ENCODE data around the gene CCDC188. TPM values are rescaled to one million over a fixed set of nuclear protein-coding genes. Genes with fewer than 3 reads are reported as not detected.

CCDC188 gene
- total and polyA plus RNA-seq, 2 of the 13 experiments (the other 11 are each of a cell fraction or from before 2014, with no cell fraction given), result not detected

DNA sequence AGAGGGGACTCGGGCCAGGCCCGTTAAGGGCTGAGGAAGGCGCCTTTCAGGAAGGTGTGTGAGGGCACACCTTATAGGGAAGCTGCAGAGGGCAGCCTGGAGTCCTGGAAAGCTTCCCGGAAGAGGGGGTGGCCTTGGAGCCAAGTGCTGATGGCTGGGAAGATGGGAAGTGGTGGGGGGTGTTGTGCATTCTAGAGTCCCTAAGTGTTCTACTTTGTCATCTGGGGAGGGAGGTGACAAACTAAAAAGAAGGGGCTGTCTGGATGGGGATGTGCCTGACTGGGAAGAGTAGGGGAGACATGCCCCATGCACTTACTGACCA is 12.5 kb downstream of the CCDC188 start (continued):
- TF ChIP-seq, protein P1, sequence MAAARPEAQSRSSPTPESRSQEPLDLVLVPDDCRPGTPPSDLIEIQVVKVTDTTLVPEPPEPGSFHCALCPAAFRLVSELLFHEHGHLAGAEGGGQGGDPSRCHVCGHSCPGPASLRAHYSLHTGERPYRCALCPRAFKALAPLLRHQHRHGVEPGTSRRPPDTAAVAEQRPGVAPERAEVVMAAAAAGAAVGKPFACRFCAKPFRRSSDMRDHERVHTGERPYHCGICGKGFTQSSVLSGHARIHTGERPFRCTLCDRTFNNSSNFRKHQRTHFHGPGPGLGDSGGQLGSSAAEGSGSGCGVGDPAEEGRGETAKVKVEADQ (CRISPR knock-in tag; IDR thresholded peaks at IDR 0.05; ENCODE audit: borderline replicate concordance), result no peak
- TF ChIP-seq NFE2 (CRISPR knock-in tag; IDR thresholded peaks at IDR 0.05), result no peak
- no peak for TF ChIP-seq ELF1 (CRISPR knock-in tag; IDR thresholded peaks at IDR 0.05)

DNA sequence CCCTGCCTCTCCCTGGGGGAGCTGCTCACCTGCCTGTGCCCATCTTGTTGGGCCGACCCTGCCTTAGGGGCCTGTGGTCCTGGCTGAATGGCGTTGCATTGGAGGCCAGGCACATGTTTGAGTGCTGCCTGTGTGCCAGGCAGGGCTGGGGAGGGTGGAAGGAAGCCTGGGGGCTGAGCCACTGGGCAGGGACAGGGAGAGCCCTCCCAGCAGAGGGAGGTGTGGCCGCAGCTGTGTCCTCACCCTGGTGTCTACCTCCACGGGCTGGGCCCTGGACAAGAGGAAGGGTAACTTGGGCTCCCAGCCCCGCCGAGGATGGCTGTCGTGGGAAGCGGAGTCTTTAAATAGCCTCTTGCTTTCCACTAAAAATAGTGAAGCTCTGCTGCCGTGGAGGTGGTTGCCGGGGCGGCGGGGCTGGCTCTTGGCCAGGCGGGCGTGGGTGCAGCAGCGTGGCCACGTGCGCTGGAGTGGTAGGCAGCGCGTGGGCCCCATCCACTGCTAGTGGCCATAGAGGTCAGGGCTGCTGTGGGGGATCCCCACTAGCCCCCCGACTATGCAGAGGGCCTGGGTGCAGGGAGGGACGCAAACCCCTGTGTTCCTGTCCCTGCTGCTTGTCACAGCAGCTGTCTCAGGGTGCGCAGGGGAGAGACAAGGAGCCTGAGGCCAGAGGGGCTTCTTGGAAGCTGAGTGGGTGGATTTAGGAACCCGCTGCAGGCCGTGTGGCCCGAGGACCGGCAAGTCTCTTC is 13.0 kb downstream of the CCDC188 start:
- CTCF ChIA-PET (ENCODE audit: low intra/inter-chr PET ratio, low total read pairs), result no interaction called here
- Histone ChIP-seq H3K4me1 (ENCODE audit: insufficient read depth, low read length) (peaks cover 6% of the 10 kb centered on the region; the same call in 1 of the 2 replicates), H2AFZ (ENCODE audit: low read length) (no peak overlapping the region), H3K79me2 (ENCODE audit: insufficient read depth, low read length) (peaks cover 12% of the 10 kb centered on the region), H3K27me3 (ENCODE audit: control insufficient read depth in 1 of 2, insufficient read depth in 2 of 2, low read length in 2 of 2) (no peaks in the 10 kb centered on the region), H3K9ac (ENCODE audit: insufficient read depth, low read depth, low read length) (no peak overlapping the region), H3K27ac (ENCODE audit: extremely low read length, insufficient read depth, low read length) (no peak overlapping the region), H3K36me3 (replicated peaks in 1 of 2; ENCODE audit: control insufficient read depth in 1 of 2, insufficient read depth in 2 of 2, low read length in 2 of 2) (peaks cover 1 to 5% of the 10 kb centered on the region in 2 experiments; a peak in 2 of 5 replicates), H3K4me3 (replicated peaks in 1 of 3; ENCODE audit: insufficient read depth in 1 of 3, low read depth in 2 of 3, low read length in 3 of 3) (no peak overlapping the region), H4K20me1 (ENCODE audit: insufficient read depth, low read length) (0 out of 2 replicates have a peak, but pooled peaks cover 6% of the 10 kb centered on the region), H3K9me3 (ENCODE audit: low read length) (no peaks in the 10 kb centered on the region), H3K4me2 (ENCODE audit: low read depth, low read length) (no peak overlapping the region)
- in situ Hi-C loops (cut with HindIII; ENCODE audit: extremely low pct_ligation_motif_present, low pct_unique_long_range_greater_than_20kb), result no loop called here
- BruUV-seq (replicated peaks), result no TSS peak
- FAIRE-seq (no peak), DNase-seq (ENCODE audit: low spot score) (no peak), ATAC-seq (no peak)
- 95% methylated on average over 23 of the region's 26 CpGs for WGBS (ENCODE audit: low lambda C conversion rate)
- intact Hi-C loops (cut with micrococcal nuclease; ENCODE audit: unreplicated experiment), result no loop called here
- TF ChIP-seq HMGA1 (CRISPR knock-in tag; conservative IDR thresholded peaks at IDR 0.05), result no peak
- no peak for TF ChIP-seq KDM4B (CRISPR knock-in tag; IDR thresholded peaks at IDR 0.05)
- TF ChIP-seq NFYC (CRISPR knock-in tag; IDR thresholded peaks at IDR 0.05), result no peak
- no peak for TF ChIP-seq ZNF333 (CRISPR knock-in tag; IDR thresholded peaks at IDR 0.05; ENCODE audit: borderline replicate concordance)
- no peak for TF ChIP-seq ZFAT (CRISPR knock-in tag; conservative IDR thresholded peaks at IDR 0.05)
- TF ChIP-seq GATAD2A (CRISPR knock-in tag; IDR thresholded peaks at IDR 0.05), result no peak
- no peak for TF ChIP-seq JARID2 (CRISPR knock-in tag; IDR thresholded peaks at IDR 0.05; ENCODE audit: insufficient replicate concordance)
- POLR2A ChIA-PET, result no interaction called here
